Measurements from ENCODE around the gene MICA.
"Not testable (repeated sequence)": the region's sequence is repeated elsewhere in the genome, so short reads cannot be mapped to it uniquely, and the experiment has no call there.

MICA gene

DNA sequence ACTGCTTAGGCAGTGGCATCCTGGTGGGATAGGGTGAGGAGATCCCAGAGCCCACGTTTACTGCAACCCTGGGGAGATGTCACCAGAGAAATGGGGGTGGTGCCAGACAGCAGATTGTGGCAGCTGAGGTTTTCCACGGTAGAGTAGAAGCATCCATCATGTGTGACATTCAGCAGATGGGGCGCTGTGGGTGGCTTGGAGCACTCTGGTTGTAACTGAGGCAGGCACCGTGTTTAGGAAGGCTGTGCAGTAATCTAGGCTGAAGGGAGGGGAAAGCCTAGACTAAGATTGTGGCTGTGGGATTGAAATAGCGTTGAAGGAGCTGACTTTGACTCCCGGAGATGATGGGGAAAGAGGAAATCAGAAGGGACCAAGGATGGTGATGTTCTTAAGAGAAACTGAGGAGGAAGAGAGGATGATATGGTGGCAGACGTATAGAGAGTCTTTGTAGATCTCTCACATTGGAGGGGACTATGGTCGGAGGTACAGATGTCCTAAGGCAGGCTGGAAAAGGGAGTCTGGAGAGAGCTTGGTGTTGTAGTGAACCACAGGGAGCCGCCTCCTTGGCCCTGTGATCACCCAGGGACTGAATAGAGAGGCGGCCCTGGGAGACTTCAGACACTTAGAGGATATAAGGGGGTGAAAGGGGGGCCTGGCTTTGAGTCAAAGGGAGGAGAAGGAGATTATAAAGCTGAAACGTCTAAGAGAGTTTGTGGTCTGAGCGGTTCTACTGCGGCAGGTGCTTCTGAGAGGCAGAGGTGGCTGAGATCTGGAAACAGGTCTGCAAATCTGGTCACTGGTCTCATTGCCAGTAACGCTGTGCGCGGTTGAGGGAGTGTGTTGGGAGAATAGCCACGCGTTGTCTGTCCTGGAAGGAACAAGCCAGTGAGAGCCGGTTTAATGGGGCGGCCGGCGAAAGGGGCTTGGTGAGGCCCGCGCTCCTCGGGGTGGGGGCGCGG lies 792 bp upstream of the MICA start:
- Histone ChIP-seq H3K9me3 (ENCODE audit: low read length) (no peaks in the 10 kb centered on the region), H3K4me1 (ENCODE audit: insufficient read depth, low read length, severe bottlenecking) (peaks cover 43% of the 10 kb centered on the region), H3K27ac (ENCODE audit: low read depth, low read length, poor library complexity, severe bottlenecking) (no peak overlapping the region), H4K20me1 (ENCODE audit: insufficient read depth, low read length) (no peaks in the 10 kb centered on the region), H3K4me2 (ENCODE audit: low read length) (peak overlapping the region; percentile 92), H3K36me3 (ENCODE audit: insufficient read depth, low read length) (no peaks in the 10 kb centered on the region; the same call in 1 of the 2 replicates), H3K27me3 (ENCODE audit: insufficient read depth, low read length) (no peaks in the 10 kb centered on the region), H2AFZ (ENCODE audit: low read length) (no peak overlapping the region), H3F3A (ENCODE audit: insufficient read depth, low read length) (no peaks in the 10 kb centered on the region), H3K79me2 (ENCODE audit: insufficient read depth, low read length) (no peaks in the 10 kb centered on the region), H3K9me2 (ENCODE audit: low read depth, low read length) (no peaks in the 10 kb centered on the region), H3K4me3 (ENCODE audit: low read depth, low read length, poor library complexity, severe bottlenecking) (peak overlapping the region; percentile 66), H3K9ac (ENCODE audit: low read length) (no peak overlapping the region; the same call in 1 of the 2 replicates)
- no peak for TF ChIP-seq EZH2 (IDR thresholded peaks at IDR 0.05; ENCODE audit: borderline replicate concordance, low read length)
- TF ChIP-seq, protein P1, sequence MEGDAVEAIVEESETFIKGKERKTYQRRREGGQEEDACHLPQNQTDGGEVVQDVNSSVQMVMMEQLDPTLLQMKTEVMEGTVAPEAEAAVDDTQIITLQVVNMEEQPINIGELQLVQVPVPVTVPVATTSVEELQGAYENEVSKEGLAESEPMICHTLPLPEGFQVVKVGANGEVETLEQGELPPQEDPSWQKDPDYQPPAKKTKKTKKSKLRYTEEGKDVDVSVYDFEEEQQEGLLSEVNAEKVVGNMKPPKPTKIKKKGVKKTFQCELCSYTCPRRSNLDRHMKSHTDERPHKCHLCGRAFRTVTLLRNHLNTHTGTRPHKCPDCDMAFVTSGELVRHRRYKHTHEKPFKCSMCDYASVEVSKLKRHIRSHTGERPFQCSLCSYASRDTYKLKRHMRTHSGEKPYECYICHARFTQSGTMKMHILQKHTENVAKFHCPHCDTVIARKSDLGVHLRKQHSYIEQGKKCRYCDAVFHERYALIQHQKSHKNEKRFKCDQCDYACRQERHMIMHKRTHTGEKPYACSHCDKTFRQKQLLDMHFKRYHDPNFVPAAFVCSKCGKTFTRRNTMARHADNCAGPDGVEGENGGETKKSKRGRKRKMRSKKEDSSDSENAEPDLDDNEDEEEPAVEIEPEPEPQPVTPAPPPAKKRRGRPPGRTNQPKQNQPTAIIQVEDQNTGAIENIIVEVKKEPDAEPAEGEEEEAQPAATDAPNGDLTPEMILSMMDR (IDR thresholded peaks at IDR 0.05; ENCODE audit: low read length): no peak

- H3K79me2 ChIP-seq (ENCODE audit: insufficient read depth, low read length); H3K9me3 ChIP-seq (ENCODE audit: low read length); H3K9me2 ChIP-seq (ENCODE audit: low read depth, low read length); H2AFZ ChIP-seq (ENCODE audit: low read length); H3K36me3 ChIP-seq (ENCODE audit: insufficient read depth, low read length); H3K27ac ChIP-seq (ENCODE audit: low read depth, low read length, poor library complexity, severe bottlenecking); H3F3A ChIP-seq (ENCODE audit: insufficient read depth, low read length); H3K27me3 ChIP-seq (ENCODE audit: insufficient read depth, low read length); H4K20me1 ChIP-seq (ENCODE audit: insufficient read depth, low read length): not testable (repeated sequence)
- H3K4me1 ChIP-seq (ENCODE audit: insufficient read depth, low read length, severe bottlenecking): peaks cover 43% of the 10 kb centered on the region
- peak overlapping the region; percentile 66 for H3K4me3 ChIP-seq (ENCODE audit: low read depth, low read length, poor library complexity, severe bottlenecking)
- peak overlapping the region; percentile 49; the same call in 1 of the 2 replicates for H3K9ac ChIP-seq (ENCODE audit: low read length)
- peak overlapping the region; percentile 92 for H3K4me2 ChIP-seq (ENCODE audit: low read length)
Measured at GRCh38 chr6:31404061-31404364, 618 bp downstream of the MICA start.

DNA sequence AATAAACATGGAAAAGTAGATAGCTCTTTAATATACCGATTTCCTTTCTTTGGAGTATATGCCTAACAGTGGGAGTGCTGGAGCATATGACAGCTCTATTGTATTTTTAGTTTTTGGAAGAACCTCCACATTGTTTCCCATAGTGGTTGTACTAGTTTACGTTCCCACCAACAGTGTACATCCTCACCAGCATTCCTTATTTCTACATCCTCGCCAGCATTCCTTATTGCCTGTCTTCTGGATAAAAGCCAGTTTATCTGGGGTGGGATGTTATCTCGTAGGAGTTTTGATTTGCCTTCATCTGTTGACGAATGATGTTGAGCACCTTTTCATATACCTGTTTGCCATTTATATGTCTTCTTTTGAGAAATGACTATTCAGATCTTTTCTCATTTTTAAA lies 2.6 kb downstream of the MICA start:
- Histone ChIP-seq H3K79me2 (ENCODE audit: insufficient read depth, low read length) (no peaks in the 10 kb centered on the region), H3K4me2 (ENCODE audit: low read length) (no peak overlapping the region), H3K4me3 (ENCODE audit: low read depth, low read length, poor library complexity, severe bottlenecking) (no peak overlapping the region), H3F3A (ENCODE audit: insufficient read depth, low read length) (no peaks in the 10 kb centered on the region), H3K27me3 (ENCODE audit: insufficient read depth, low read length) (no peaks in the 10 kb centered on the region), H3K9me2 (ENCODE audit: low read depth, low read length) (no peaks in the 10 kb centered on the region), H3K4me1 (ENCODE audit: insufficient read depth, low read length, severe bottlenecking) (peaks cover 30% of the 10 kb centered on the region), H4K20me1 (ENCODE audit: insufficient read depth, low read length) (no peaks in the 10 kb centered on the region), H3K36me3 (ENCODE audit: insufficient read depth, low read length) (no peaks in the 10 kb centered on the region; the same call in 1 of the 2 replicates), H3K9me3 (ENCODE audit: low read length) (no peaks in the 10 kb centered on the region), H2AFZ (ENCODE audit: low read length) (no peak overlapping the region), H3K9ac (ENCODE audit: low read length) (no peak overlapping the region), H3K27ac (ENCODE audit: low read depth, low read length, poor library complexity, severe bottlenecking) (no peak overlapping the region)
- no peak for TF ChIP-seq EZH2 (IDR thresholded peaks at IDR 0.05; ENCODE audit: borderline replicate concordance, low read length)
- TF ChIP-seq, protein P1 (IDR thresholded peaks at IDR 0.05; ENCODE audit: low read length): no peak

All from OCI-LY1 (cell line).